ENCODE data around the gene PDE6D. TPM values are rescaled to one million over a fixed set of nuclear protein-coding genes. Genes with fewer than 3 reads are reported as not detected.

The PDE6D gene
- total and polyA plus RNA-seq, 2 of the 13 experiments (the other 11 are each of a cell fraction or from before 2014, with no cell fraction given), result 14.1 to 23.2 TPM

- TF ChIP-seq ZNF501 (CRISPR knock-in tag; IDR thresholded peaks at IDR 0.05) (peak; percentile 49; the same call in 1 of the 2 replicates), ZNF547 (CRISPR knock-in tag; IDR thresholded peaks at IDR 0.05) (no peak), ZNF749 (CRISPR knock-in tag; IDR thresholded peaks at IDR 0.05; ENCODE audit: borderline replicate concordance) (0 out of 2 replicates have a peak, but pooled peaks have one; percentile 6), ZNF260 (CRISPR knock-in tag; IDR thresholded peaks at IDR 0.05; ENCODE audit: borderline replicate concordance, low read depth) (0 out of 2 replicates have a peak, but pooled peaks have one; percentile 25), TBX2 (CRISPR knock-in tag; IDR thresholded peaks at IDR 0.05; ENCODE audit: borderline replicate concordance) (peak; percentile 67), EP300 (IDR thresholded peaks at IDR 0.05; ENCODE audit: low read depth in 2 of 2, low read length in 2 of 2) (0 out of 4 replicates have a peak, but pooled peaks of 1 of the 2 experiments have one; percentile 18), EP300 (CRISPR knock-in tag; IDR thresholded peaks at IDR 0.05; ENCODE audit: borderline replicate concordance) (no peak), SUZ12 (IDR thresholded peaks at IDR 0.05; ENCODE audit: low read depth, low read length) (no peak), ZBTB4 (CRISPR knock-in tag; IDR thresholded peaks at IDR 0.05; ENCODE audit: borderline replicate concordance) (peak; percentile 85; the same call in 1 of the 2 replicates), SRSF9 (IDR thresholded peaks at IDR 0.05; ENCODE audit: borderline replicate concordance, insufficient read depth, low read depth, low read length, poor library complexity, severe bottlenecking) (no peak), AGO1 (IDR thresholded peaks at IDR 0.05; ENCODE audit: low read depth, low read length, poor library complexity, severe bottlenecking) (peak; percentile 90)
- TF ChIP-seq, protein P1, sequence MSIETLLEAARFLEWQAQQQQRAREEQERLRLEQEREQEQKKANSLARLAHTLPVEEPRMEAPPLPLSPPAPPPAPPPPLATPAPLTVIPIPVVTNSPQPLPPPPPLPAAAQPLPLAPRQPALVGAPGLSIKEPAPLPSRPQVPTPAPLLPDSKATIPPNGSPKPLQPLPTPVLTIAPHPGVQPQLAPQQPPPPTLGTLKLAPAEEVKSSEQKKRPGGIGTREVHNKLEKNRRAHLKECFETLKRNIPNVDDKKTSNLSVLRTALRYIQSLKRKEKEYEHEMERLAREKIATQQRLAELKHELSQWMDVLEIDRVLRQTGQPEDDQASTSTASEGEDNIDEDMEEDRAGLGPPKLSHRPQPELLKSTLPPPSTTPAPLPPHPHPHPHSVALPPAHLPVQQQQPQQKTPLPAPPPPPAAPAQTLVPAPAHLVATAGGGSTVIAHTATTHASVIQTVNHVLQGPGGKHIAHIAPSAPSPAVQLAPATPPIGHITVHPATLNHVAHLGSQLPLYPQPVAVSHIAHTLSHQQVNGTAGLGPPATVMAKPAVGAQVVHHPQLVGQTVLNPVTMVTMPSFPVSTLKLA (IDR thresholded peaks at IDR 0.05), result peak; percentile 26; the same call in 1 of the 2 replicates
- TF ChIP-seq, protein P2, sequence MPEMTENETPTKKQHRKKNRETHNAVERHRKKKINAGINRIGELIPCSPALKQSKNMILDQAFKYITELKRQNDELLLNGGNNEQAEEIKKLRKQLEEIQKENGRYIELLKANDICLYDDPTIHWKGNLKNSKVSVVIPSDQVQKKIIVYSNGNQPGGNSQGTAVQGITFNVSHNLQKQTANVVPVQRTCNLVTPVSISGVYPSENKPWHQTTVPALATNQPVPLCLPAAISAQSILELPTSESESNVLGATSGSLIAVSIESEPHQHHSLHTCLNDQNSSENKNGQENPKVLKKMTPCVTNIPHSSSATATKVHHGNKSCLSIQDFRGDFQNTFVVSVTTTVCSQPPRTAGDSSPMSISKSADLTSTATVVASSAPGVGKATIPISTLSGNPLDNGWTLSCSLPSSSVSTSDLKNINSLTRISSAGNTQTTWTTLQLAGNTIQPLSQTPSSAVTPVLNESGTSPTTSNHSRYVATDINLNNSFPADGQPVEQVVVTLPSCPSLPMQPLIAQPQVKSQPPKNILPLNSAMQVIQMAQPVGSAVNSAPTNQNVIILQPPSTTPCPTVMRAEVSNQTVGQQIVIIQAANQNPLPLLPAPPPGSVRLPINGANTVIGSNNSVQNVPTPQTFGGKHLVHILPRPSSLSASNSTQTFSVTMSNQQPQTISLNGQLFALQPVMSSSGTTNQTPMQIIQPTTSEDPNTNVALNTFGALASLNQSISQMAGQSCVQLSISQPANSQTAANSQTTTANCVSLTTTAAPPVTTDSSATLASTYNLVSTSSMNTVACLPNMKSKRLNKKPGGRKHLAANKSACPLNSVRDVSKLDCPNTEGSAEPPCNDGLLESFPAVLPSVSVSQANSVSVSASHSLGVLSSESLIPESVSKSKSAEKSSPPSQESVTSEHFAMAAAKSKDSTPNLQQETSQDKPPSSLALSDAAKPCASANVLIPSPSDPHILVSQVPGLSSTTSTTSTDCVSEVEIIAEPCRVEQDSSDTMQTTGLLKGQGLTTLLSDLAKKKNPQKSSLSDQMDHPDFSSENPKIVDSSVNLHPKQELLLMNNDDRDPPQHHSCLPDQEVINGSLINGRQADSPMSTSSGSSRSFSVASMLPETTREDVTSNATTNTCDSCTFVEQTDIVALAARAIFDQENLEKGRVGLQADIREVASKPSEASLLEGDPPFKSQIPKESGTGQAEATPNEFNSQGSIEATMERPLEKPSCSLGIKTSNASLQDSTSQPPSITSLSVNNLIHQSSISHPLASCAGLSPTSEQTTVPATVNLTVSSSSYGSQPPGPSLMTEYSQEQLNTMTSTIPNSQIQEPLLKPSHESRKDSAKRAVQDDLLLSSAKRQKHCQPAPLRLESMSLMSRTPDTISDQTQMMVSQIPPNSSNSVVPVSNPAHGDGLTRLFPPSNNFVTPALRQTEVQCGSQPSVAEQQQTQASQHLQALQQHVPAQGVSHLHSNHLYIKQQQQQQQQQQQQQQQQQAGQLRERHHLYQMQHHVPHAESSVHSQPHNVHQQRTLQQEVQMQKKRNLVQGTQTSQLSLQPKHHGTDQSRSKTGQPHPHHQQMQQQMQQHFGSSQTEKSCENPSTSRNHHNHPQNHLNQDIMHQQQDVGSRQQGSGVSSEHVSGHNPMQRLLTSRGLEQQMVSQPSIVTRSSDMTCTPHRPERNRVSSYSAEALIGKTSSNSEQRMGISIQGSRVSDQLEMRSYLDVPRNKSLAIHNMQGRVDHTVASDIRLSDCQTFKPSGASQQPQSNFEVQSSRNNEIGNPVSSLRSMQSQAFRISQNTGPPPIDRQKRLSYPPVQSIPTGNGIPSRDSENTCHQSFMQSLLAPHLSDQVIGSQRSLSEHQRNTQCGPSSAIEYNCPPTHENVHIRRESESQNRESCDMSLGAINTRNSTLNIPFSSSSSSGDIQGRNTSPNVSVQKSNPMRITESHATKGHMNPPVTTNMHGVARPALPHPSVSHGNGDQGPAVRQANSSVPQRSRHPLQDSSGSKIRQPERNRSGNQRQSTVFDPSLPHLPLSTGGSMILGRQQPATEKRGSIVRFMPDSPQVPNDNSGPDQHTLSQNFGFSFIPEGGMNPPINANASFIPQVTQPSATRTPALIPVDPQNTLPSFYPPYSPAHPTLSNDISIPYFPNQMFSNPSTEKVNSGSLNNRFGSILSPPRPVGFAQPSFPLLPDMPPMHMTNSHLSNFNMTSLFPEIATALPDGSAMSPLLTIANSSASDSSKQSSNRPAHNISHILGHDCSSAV (CRISPR knock-in tag; IDR thresholded peaks at IDR 0.05; ENCODE audit: borderline replicate concordance), result no peak
Observed at GRCh38 chr2:231713730-231714638, 67.1 kb downstream of the PDE6D start (continued).
